HCT116 (cell line): ENCODE results near the gene SUOX.

ENCODE experiments used
- ATF3 ChIP-seq: IDR thresholded peaks from 2 replicates; pipeline ENCODE4 v1.6.1; 2012
- CEBPB ChIP-seq: IDR thresholded peaks from 2 replicates; pipeline ENCODE4 v1.6.1; 2012; ENCODE audit warnings: low read depth
- CTCF ChIP-seq, 3 experiments: fragments of 200-600 bp in 1 of 3; sonication (generic) in 1 of 3; IDR thresholded peaks in 2 of 3; conservative IDR thresholded peaks in 1 of 3; 2 replicates each; pipeline ENCODE4 v1.5.1; 2012 to 2017; ENCODE audit warnings: low read depth in 2 of 3, low read length in 2 of 3, antibody characterized with exemption in 1 of 3, borderline replicate concordance in 1 of 3, control low read depth in 1 of 3, mild to moderate bottlenecking in 1 of 3, mixed read lengths in 1 of 3, mixed run types in 1 of 3, moderate library complexity in 1 of 3; ENCODE audit not compliant: insufficient read depth in 1 of 3
- EZH2 ChIP-seq: fragments of 200-600 bp; sonication (generic); IDR thresholded peaks from 2 replicates; pipeline ENCODE4 v1.6.1; 2017; ENCODE audit warnings: antibody characterized with exemption, mixed run types
- EZH2phosphoT487 ChIP-seq: fragments of 200-600 bp; IDR thresholded peaks from 2 replicates; pipeline ENCODE4 v1.6.1; 2018; ENCODE audit warnings: antibody characterized with exemption, borderline replicate concordance
- JUND ChIP-seq: IDR thresholded peaks from 2 replicates; pipeline ENCODE4 v1.6.1; 2012
- POLR2A ChIP-seq: IDR thresholded peaks from 2 replicates; pipeline ENCODE4 v1.7.0; 2011; ENCODE audit warnings: borderline replicate concordance; ENCODE audit not compliant: insufficient read depth, insufficient read length; ENCODE audit errors: extremely low read depth
- POLR2AphosphoS5 ChIP-seq: IDR thresholded peaks from 2 replicates; pipeline ENCODE4 v1.6.1; 2011; ENCODE audit warnings: mild to moderate bottlenecking, low read depth, low read length, moderate library complexity
- SIN3A ChIP-seq: IDR thresholded peaks from 2 replicates; pipeline ENCODE4 v1.6.1; 2012; ENCODE audit warnings: low read depth
- SP1 ChIP-seq: IDR thresholded peaks from 2 replicates; pipeline ENCODE4 v1.6.1; 2012; ENCODE audit warnings: low read depth
- ZFX ChIP-seq: fragments of 450-650 bp; IDR thresholded peaks from 2 replicates; pipeline ENCODE4 v1.6.1; 2017
- TF ChIP-seq, protein P1 (sequence below): IDR thresholded peaks from 2 replicates; pipeline ENCODE4 v1.6.1; 2012

DNA sequence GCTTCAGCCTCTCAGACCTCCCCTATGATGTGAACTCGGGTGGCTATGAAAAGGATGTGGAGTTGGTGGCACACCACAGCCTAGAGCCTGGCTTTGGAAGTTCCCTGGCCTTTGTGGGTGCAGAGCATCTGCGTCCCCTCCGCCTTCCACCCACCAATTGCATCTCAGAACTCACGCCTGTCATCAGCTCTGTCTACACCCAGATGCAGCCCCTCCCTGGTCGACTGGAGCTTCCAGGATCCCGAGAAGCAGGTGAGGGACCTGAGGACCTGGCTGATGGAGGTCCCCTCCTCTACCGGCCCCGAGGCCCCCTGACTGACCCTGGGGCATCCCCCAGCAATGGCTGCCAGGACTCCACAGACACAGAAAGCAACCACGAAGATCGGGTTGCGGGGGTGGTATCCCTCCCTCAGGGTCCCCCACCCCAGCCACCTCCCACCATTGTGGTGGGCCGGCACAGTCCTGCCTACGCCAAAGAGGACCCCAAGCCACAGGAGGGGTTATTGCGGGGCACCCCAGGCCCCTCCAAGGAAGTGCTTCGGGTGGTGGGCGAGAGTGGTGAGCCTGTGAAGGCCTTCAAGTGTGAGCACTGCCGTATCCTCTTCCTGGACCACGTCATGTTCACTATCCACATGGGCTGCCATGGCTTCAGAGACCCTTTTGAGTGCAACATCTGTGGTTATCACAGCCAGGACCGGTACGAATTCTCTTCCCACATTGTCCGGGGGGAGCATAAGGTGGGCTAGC is 37.7 kb downstream of the SUOX start:
- TF ChIP-seq POLR2A, result no peak
- no peak for TF ChIP-seq CTCF (IDR thresholded peaks at IDR 0.05 in 2 of 3, conservative IDR thresholded peaks at IDR 0.05 in 1 of 3; ENCODE audit: borderline replicate concordance in 1 of 3, insufficient read depth in 1 of 3, low read depth in 2 of 3, low read length in 2 of 3)
- TF ChIP-seq SP1, result no peak
- TF ChIP-seq EZH2, result no peak
- TF ChIP-seq POLR2AphosphoS5, result no peak
- TF ChIP-seq SIN3A, result no peak
- TF ChIP-seq JUND, result no peak
- no peak for TF ChIP-seq ZFX
- no peak for TF ChIP-seq ATF3
- TF ChIP-seq, protein P1, sequence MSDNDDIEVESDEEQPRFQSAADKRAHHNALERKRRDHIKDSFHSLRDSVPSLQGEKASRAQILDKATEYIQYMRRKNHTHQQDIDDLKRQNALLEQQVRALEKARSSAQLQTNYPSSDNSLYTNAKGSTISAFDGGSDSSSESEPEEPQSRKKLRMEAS, result no peak
- no peak for TF ChIP-seq EZH2phosphoT487
- no peak for TF ChIP-seq CEBPB
